OCI-LY7 (cell line): Measurements from ENCODE around the gene SHROOM2.

Experiments
- CTCF ChIP-seq: fragments of 200-600 bp; sonication (generic); conservative IDR thresholded peaks from 2 replicates; pipeline ENCODE4 v1.5.1; 2014; ENCODE audit warnings: mild to moderate bottlenecking, antibody characterized with exemption, low read length, moderate library complexity, mixed read lengths
- EZH2phosphoT487 ChIP-seq: fragments of 200-600 bp; sonication (generic); IDR thresholded peaks from 2 replicates; pipeline ENCODE4 v1.6.1; 2018; ENCODE audit warnings: low read depth, borderline replicate concordance, mild to moderate bottlenecking, mixed run types, antibody characterized with exemption, low read length, moderate library complexity, mixed read lengths

- TF ChIP-seq CTCF (no peak), EZH2phosphoT487 (no peak)
Observed at GRCh38 chrX:9903146-9903545, 116.9 kb downstream of the SHROOM2 start.
